WTC11 (cell line): ENCODE results near the gene MIPEP. TPM values are rescaled to one million over a fixed set of nuclear protein-coding genes. Genes with fewer than 3 reads are reported as not detected.

Experiments used
- AR ChIP-seq: fragments of 250-450 bp; sonication (Bioruptor Pico); IDR thresholded peaks from 2 replicates; pipeline ENCODE4 v1.9.0; 2021; ENCODE audit warnings: mild to moderate bottlenecking
- ARID4B ChIP-seq: sonication (generic); formaldehyde crosslinking; IDR thresholded peaks from 2 replicates; pipeline ENCODE4 v1.8.0; 2023; ENCODE audit warnings: missing genetic modification reagents, mild to moderate bottlenecking, borderline replicate concordance
- CBFB ChIP-seq: sonication (generic); formaldehyde crosslinking; IDR thresholded peaks from 2 replicates; pipeline ENCODE4 v1.8.1; 2022; ENCODE audit warnings: mild to moderate bottlenecking, low read depth, missing genetic modification reagents
- CREM ChIP-seq: sonication (generic); formaldehyde crosslinking; IDR thresholded peaks from 2 replicates; pipeline ENCODE4 v1.8.1; 2022; ENCODE audit warnings: mild to moderate bottlenecking, missing genetic modification reagents, moderate library complexity
- FOXJ3 ChIP-seq: sonication (generic); formaldehyde crosslinking; IDR thresholded peaks from 2 replicates; pipeline ENCODE4 v1.9.0; 2021; ENCODE audit warnings: missing genetic modification reagents, mild to moderate bottlenecking, borderline replicate concordance
- IRF2 ChIP-seq: sonication (generic); formaldehyde crosslinking; IDR thresholded peaks from 2 replicates; pipeline ENCODE4 v1.8.0; 2022; ENCODE audit warnings: low read depth, missing genetic modification reagents, borderline replicate concordance
- STAT6 ChIP-seq: sonication (generic); formaldehyde crosslinking; conservative IDR thresholded peaks from 2 replicates; pipeline ENCODE4 v1.8.1; 2023; ENCODE audit warnings: mild to moderate bottlenecking, low read depth, missing genetic modification reagents, moderate library complexity
- ZNF532 ChIP-seq: fragments of 250-450 bp; sonication (Bioruptor Pico); IDR thresholded peaks from 2 replicates; pipeline ENCODE4 v1.9.0; 2021; ENCODE audit warnings: mild to moderate bottlenecking, borderline replicate concordance
- ZSCAN18 ChIP-seq: fragments of 250-450 bp; sonication (Bioruptor Pico); IDR thresholded peaks from 2 replicates; pipeline ENCODE4 v2.1.2; 2022; ENCODE audit warnings: mild to moderate bottlenecking, moderate library complexity
- total RNA-seq: library from RNA; stranded (reverse); gene quantifications from 3 replicates; pipeline ENCODE4 v1.2.3, GENCODE V29; 2021
- TF ChIP-seq, protein P1 (sequence below): fragments of 250-450 bp; sonication (Bioruptor Pico); conservative IDR thresholded peaks from 2 replicates; pipeline ENCODE4 v1.9.0; 2021; ENCODE audit warnings: mild to moderate bottlenecking

Gene MIPEP
- total RNA-seq, 1 experiment from 2014 or later, result 30.5 TPM

DNA sequence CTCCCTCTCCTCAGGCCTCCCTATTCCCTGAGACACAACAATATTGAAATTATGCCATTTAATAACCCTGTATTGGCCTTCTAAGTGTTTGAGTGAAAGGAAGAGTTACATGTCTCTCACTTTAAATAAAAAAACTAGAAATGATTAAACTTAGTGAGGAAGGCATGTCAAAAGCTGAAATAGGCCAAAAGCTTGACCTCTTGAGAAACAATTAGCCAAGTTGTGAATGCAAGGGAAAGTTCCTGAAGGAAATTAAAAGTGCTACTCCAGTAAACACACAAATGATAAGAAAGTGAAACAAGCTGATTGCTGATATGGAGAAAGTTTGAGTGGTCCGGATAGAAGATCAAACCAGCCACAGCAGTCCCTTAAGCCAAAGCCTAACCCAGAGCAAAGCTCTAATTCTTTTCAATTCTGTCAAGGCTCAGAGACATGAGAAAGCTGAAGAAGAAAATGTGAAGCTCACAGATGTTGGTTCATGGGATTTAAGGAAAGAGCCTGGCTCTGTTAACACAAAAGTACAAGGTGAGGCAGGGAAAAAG lies 191.4 kb downstream of the MIPEP start (continued):
- TF ChIP-seq ZSCAN18 (no peak), CBFB (CRISPR knock-in tag) (no peak), ZNF532 (CRISPR knock-in tag) (no peak), CREM (CRISPR knock-in tag) (no peak), FOXJ3 (CRISPR knock-in tag) (no peak), ARID4B (CRISPR knock-in tag) (no peak), AR (CRISPR knock-in tag) (no peak), STAT6 (no peak), IRF2 (CRISPR knock-in tag) (no peak)
- TF ChIP-seq, protein P1, sequence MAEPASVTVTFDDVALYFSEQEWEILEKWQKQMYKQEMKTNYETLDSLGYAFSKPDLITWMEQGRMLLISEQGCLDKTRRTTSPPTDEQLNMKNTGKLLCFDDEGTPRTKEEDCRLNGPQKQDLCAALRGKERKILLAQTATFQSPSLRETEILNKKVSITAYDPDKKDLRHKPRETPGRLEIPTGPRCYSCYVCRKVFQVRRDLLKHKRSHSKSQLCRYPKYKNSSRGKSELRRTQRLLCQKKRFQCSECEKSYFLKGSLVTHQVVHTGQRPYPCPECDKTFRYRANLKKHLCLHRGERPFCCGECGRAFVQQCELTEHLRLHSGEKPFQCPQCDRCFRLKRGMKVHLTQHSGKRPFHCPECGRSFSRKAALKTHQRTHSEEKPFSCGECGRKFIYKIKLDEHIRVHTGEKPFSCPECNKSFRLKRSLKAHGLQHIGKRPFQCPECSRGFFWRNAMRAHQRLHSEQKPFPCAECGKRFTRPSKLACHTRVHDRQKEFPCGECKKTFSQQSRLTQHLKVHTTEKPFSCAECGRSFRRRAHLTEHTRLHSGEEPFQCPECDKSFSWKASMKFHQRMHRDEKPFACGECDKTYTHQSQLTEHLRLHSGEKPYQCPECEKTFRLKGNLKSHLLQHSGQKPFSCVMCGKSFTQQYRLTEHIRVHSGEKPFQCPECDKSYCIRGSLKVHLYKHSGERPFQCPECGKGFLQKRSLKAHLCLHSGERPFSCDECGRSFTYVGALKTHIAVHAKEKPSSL (CRISPR knock-in tag), result no peak
